HepG2 (cell line): ENCODE measurements around the gene LYPD6. TPM values are rescaled to one million over a fixed set of nuclear protein-coding genes. Genes with fewer than 3 reads are reported as not detected.

ENCODE experiments used
- BCL6 ChIP-seq: IDR thresholded peaks from 2 replicates; pipeline ENCODE4 v1.6.1; 2016; ENCODE audit warnings: missing genetic modification reagents, missing compliant biosample characterization
- DRAP1 ChIP-seq: IDR thresholded peaks from 2 replicates; pipeline ENCODE4 v1.6.1; 2016; ENCODE audit warnings: missing genetic modification reagents, missing compliant biosample characterization
- FOXP4 ChIP-seq: sonication (generic); formaldehyde crosslinking; IDR thresholded peaks from 2 replicates; pipeline ENCODE4 v1.4.0; 2020; ENCODE audit warnings: missing genetic modification reagents
- GATAD2A ChIP-seq: IDR thresholded peaks from 2 replicates; pipeline ENCODE4 v1.6.1; 2016
- HNF4G ChIP-seq, 2 experiments: sonication (generic) in 1 of 2; formaldehyde crosslinking in 1 of 2; IDR thresholded peaks; 2 replicates each; pipeline versions ENCODE4 v1.4.0 to v1.6.1; 2011 to 2020; ENCODE audit warnings: borderline replicate concordance in 2 of 2, low read depth in 2 of 2, mild to moderate bottlenecking in 2 of 2, low read length in 1 of 2, missing genetic modification reagents in 1 of 2, moderate library complexity in 1 of 2
- POLR2A ChIP-seq, 2 experiments: IDR thresholded peaks; 2 replicates each; pipeline ENCODE4 v1.6.1; 2011; ENCODE audit warnings: low read depth in 2 of 2, low read length in 2 of 2, mild to moderate bottlenecking in 1 of 2, moderate library complexity in 1 of 2; ENCODE audit not compliant: insufficient read depth in 1 of 2
- SRSF1 ChIP-seq: fragments of 200-400 bp; formaldehyde crosslinking; optimal IDR thresholded peaks from 2 replicates; pipeline ENCODE3; 2017; ENCODE audit warnings: mild to moderate bottlenecking, low read depth, low read length, moderate library complexity
- TBL1XR1 ChIP-seq: fragments of 150-350 bp; IDR thresholded peaks from 2 replicates; pipeline ENCODE4 v1.6.1; 2014; ENCODE audit warnings: borderline replicate concordance, low read length; ENCODE audit not compliant: partially characterized antibody
- TCF7 ChIP-seq: sonication (generic); IDR thresholded peaks from 2 replicates; pipeline ENCODE4 v1.6.1; 2016; ENCODE audit warnings: antibody characterized with exemption, low read depth
- ZNF101 ChIP-seq: sonication (generic); formaldehyde crosslinking; IDR thresholded peaks from 2 replicates; pipeline ENCODE4 v1.4.0; 2020; ENCODE audit warnings: mild to moderate bottlenecking, low read depth, missing genetic modification reagents, borderline replicate concordance
- ZNF207 ChIP-seq: fragments of 450-650 bp; IDR thresholded peaks from 2 replicates; pipeline ENCODE4 v1.6.1; 2016; ENCODE audit warnings: antibody characterized with exemption, borderline replicate concordance
- ZNF788 ChIP-seq: sonication (generic); formaldehyde crosslinking; IDR thresholded peaks from 2 replicates; pipeline ENCODE4 v1.5.0; 2020; ENCODE audit warnings: mild to moderate bottlenecking, missing genetic modification reagents, borderline replicate concordance
- polyA plus RNA-seq, 8 experiments: library from polyadenylated mRNA; depleted of rRNA in 3 of 8; stranded (reverse) in 7 of 8; unstranded in 1 of 8; fragments of >200 nt; fragmentation: Illumina TruSeq in 4 of 8; extraction: Trizol in 4 of 8; gene quantifications; 2 replicates each; pipeline versions ENCODE4 v1.2.1 to v1.2.3, GENCODE V29; 2011 to 2016; ENCODE audit warnings: low read depth in 4 of 8, missing spikeins in 1 of 8, mixed read lengths in 1 of 8; ENCODE audit not compliant: insufficient read depth in 1 of 8
- total RNA-seq, 5 experiments: library from RNA; depleted of rRNA; stranded (reverse); fragments of >200 nt; fragmentation: Illumina TruSeq; extraction: Trizol; gene quantifications; 2 replicates each; pipeline ENCODE4 v1.2.3, GENCODE V29; 2016; ENCODE audit warnings: low read depth in 1 of 5
- TF ChIP-seq, protein P1 (sequence below): sonication (generic); formaldehyde crosslinking; IDR thresholded peaks from 2 replicates; pipeline ENCODE4 v1.5.0; 2020; ENCODE audit warnings: missing genetic modification reagents
- TF ChIP-seq, protein P2 (sequence below): sonication (generic); formaldehyde crosslinking; IDR thresholded peaks from 2 replicates; pipeline ENCODE4 v1.4.0; 2020; ENCODE audit warnings: missing genetic modification reagents, mild to moderate bottlenecking, borderline replicate concordance

Gene LYPD6
- total and polyA plus RNA-seq, 2 of the 13 experiments (the other 11 are each of a cell fraction or from before 2014, with no cell fraction given): 0.01 to 0.07 TPM

- TF ChIP-seq, protein P1, sequence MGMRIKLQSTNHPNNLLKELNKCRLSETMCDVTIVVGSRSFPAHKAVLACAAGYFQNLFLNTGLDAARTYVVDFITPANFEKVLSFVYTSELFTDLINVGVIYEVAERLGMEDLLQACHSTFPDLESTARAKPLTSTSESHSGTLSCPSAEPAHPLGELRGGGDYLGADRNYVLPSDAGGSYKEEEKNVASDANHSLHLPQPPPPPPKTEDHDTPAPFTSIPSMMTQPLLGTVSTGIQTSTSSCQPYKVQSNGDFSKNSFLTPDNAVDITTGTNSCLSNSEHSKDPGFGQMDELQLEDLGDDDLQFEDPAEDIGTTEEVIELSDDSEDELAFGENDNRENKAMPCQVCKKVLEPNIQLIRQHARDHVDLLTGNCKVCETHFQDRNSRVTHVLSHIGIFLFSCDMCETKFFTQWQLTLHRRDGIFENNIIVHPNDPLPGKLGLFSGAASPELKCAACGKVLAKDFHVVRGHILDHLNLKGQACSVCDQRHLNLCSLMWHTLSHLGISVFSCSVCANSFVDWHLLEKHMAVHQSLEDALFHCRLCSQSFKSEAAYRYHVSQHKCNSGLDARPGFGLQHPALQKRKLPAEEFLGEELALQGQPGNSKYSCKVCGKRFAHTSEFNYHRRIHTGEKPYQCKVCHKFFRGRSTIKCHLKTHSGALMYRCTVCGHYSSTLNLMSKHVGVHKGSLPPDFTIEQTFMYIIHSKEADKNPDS (CRISPR knock-in tag): 0 out of 2 replicates have a peak, but pooled peaks have one; percentile 53
- TF ChIP-seq SRSF1 (no peak), GATAD2A (CRISPR knock-in tag) (0 out of 2 replicates have a peak, but pooled peaks have one; percentile 21), POLR2A (IDR thresholded peaks at IDR 0.05; ENCODE audit: insufficient read depth in 1 of 2, low read depth in 2 of 2, low read length in 2 of 2) (no peak), TBL1XR1 (peak; percentile 70), ZNF207 (no peak), FOXP4 (CRISPR knock-in tag) (no peak), HNF4G (IDR thresholded peaks at IDR 0.05; ENCODE audit: borderline replicate concordance, low read depth, low read length) (peak; percentile 88), HNF4G (CRISPR knock-in tag; IDR thresholded peaks at IDR 0.05; ENCODE audit: borderline replicate concordance, low read depth) (0 out of 2 replicates have a peak, but pooled peaks have one; percentile 67), ZNF788 (0 out of 2 replicates have a peak, but pooled peaks have one; percentile 39), DRAP1 (CRISPR knock-in tag) (no peak), ZNF101 (no peak), BCL6 (peak; percentile 79), TCF7 (peak; percentile 47; the same call in 1 of the 2 replicates)
- TF ChIP-seq, protein P2, sequence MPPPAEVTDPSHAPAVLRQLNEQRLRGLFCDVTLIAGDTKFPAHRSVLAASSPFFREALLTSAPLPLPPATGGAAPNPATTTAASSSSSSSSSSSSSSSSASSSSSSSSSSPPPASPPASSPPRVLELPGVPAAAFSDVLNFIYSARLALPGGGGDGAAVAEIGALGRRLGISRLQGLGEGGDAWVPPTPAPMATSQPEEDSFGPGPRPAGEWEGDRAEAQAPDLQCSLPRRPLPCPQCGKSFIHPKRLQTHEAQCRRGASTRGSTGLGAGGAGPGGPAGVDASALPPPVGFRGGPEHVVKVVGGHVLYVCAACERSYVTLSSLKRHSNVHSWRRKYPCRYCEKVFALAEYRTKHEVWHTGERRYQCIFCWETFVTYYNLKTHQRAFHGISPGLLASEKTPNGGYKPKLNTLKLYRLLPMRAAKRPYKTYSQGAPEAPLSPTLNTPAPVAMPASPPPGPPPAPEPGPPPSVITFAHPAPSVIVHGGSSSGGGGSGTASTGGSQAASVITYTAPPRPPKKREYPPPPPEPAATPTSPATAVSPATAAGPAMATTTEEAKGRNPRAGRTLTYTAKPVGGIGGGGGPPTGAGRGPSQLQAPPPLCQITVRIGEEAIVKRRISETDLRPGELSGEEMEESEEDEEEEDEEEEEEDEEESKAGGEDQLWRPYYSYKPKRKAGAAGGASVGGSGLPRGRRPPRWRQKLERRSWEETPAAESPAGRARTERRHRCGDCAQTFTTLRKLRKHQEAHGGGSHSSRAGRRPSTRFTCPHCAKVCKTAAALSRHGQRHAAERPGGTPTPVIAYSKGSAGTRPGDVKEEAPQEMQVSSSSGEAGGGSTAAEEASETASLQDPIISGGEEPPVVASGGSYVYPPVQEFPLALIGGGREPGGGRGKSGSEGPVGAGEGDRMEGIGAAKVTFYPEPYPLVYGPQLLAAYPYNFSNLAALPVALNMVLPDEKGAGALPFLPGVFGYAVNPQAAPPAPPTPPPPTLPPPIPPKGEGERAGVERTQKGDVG (CRISPR knock-in tag): no peak
Observed at GRCh38 chr2:149420053-149420963, 89.9 kb downstream of the LYPD6 start (continued).
